GM19324 (cell line): ENCODE data around the gene SLCO2B1.

Experiments
- ATAC-seq: cut with Tn5 transposase; IDR thresholded peaks from one replicate; pipeline ENCODE4 v1.9.1; 2021; ENCODE audit warnings: mild to moderate bottlenecking, moderate library complexity; ENCODE audit not compliant: unreplicated experiment, low FRiP score

SLCO2B1 gene

DNA sequence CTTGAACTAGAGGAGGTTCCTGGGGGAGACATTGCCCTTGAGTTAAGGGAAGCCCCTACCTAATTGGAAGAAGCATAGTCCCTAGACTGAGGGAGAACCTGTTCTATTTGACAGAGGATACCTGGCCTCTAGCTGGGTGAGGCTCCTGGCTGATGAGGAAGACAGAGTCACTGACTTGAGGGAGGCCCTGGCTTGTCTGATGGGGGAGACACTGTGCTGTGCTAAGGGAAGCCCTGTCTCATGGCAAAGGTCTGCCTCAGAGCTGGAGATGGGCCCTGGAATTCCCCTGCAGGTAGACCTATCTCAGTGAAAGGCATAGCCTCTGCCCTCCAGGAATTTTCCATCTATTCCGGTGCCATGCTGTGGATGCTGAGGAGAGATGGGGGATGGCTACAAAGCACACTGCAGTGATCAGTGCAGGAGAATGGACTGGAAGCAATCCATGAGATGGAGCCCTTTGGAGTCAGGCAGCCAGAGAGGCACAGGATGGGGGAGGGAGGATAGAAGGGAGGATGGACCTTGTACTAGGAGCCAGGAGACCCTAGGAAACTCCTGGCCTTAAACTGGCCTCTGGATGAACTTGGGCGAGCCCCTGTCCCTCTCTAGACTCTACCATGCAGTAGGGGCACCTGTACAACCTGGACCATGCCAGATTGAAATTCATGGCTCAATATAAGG lies 39.9 kb downstream of the SLCO2B1 start:
- no peak for ATAC-seq

- no peak for ATAC-seq
These were observed 40.4 kb downstream of the SLCO2B1 start for GRCh38 chr11:75191330-75191717.

DNA sequence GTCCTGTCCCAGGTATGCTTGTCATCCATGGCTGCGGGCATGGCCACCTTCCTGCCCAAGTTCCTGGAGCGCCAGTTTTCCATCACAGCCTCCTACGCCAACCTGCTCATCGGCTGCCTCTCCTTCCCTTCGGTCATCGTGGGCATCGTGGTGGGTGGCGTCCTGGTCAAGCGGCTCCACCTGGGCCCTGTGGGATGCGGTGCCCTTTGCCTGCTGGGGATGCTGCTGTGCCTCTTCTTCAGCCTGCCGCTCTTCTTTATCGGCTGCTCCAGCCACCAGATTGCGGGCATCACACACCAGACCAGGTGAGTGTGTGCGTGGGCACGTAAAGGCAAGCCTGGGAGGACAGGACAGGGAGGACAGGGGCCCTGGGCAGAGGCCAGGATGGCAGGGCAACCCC lies 42.4 kb downstream of the SLCO2B1 start:
- ATAC-seq, result no peak

GRCh38 chr11:75193711-75194110 lies 42.8 kb downstream of the SLCO2B1 start:
- ATAC-seq, result no peak

DNA sequence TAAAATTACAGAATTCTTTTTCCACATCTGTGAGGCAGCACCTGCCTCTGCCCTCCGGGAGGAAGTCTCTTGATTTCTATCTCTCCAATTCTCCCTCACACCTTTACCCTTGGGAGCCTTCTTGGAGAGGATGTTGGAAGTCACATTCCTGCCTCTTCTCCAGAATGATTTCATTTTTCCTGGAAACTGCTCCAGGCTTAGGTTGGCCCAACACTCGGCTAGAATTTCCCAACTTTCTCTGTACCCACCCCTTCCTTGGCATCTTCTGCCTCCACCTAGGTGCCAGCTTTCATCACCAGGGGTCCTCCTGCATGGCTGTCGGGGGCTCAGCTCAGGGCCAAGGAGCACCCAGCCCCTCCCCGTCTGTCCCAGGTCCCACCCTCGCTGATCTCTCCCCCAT lies 43.2 kb downstream of the SLCO2B1 start:
- ATAC-seq, result no peak

GRCh38 chr11:75195167-75195962 lies 44.5 kb downstream of the SLCO2B1 start:
- ATAC-seq, result no peak

DNA sequence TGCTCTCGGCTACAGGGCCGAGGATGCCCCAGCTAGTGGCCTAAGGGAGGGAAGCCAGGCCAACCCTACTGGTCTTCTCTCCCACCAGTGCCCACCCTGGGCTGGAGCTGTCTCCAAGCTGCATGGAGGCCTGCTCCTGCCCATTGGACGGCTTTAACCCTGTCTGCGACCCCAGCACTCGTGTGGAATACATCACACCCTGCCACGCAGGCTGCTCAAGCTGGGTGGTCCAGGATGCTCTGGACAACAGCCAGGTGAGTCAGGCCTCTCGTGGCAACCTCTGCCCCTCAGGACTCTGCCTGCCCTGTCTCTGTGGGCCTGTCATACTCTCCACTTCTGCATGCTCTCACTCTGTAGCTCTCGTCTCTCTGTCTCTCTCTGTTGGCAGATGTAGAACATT lies 45.5 kb downstream of the SLCO2B1 start:
- no peak for ATAC-seq

GRCh38 chr11:75197512-75198277 lies 46.8 kb downstream of the SLCO2B1 start:
- ATAC-seq, result no peak

- no peak for ATAC-seq
These were observed 47.5 kb downstream of the SLCO2B1 start for GRCh38 chr11:75198278-75198973.

DNA sequence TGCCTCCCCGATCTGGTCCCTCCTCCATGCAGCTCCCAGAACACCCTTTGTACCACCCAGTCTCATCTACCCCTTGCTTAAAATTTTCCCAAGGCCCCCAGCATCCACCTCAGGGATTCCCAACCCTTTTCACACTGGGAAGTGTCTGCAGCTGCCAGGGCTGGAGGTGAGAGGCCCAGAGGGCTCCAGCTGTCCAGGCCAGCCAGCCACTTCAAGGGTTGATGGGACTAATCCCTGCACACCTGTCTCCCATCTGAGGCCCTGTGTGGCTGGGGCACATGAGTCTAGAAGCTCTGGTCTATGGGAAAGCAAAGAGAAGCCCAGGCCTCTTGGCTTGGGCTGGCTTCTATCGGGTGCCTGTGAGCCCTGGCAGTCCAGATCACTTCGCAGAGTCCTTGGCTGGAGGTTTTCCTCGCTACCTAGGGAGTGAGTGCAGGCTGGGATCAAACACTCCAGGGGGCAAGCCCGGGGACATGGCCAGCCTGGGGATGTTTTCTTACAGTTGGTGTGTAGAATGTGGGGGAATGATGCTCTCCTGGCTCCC lies 48.6 kb downstream of the SLCO2B1 start:
- no peak for ATAC-seq

DNA sequence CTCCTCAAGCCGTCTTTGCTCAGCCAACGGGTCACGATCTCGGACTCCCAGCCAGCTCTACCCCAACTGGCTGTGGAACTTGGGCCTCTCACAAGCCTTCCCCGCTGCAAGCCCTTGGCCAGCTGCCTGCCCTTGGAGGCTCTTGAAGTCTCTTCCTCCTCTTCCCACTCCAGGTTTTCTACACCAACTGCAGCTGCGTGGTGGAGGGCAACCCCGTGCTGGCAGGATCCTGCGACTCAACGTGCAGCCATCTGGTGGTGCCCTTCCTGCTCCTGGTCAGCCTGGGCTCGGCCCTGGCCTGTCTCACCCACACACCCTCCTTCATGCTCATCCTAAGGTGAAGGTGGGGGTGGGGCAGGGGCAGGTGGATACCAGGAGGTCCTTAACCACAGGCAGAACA lies 49.1 kb downstream of the SLCO2B1 start:
- no peak for ATAC-seq

- ATAC-seq, result no peak
These were observed 49.6 kb downstream of the SLCO2B1 start for GRCh38 chr11:75200531-75200930.

GRCh38 chr11:75201771-75202170 lies 50.9 kb downstream of the SLCO2B1 start:
- ATAC-seq, result no peak

- ATAC-seq, result no peak
These were observed 51.3 kb downstream of the SLCO2B1 start for GRCh38 chr11:75202195-75202594.

- ATAC-seq, result no peak
These were observed 52.2 kb downstream of the SLCO2B1 start for GRCh38 chr11:75203138-75203537.

- ATAC-seq, result no peak
These were observed 52.7 kb downstream of the SLCO2B1 start for GRCh38 chr11:75203641-75204011.

DNA sequence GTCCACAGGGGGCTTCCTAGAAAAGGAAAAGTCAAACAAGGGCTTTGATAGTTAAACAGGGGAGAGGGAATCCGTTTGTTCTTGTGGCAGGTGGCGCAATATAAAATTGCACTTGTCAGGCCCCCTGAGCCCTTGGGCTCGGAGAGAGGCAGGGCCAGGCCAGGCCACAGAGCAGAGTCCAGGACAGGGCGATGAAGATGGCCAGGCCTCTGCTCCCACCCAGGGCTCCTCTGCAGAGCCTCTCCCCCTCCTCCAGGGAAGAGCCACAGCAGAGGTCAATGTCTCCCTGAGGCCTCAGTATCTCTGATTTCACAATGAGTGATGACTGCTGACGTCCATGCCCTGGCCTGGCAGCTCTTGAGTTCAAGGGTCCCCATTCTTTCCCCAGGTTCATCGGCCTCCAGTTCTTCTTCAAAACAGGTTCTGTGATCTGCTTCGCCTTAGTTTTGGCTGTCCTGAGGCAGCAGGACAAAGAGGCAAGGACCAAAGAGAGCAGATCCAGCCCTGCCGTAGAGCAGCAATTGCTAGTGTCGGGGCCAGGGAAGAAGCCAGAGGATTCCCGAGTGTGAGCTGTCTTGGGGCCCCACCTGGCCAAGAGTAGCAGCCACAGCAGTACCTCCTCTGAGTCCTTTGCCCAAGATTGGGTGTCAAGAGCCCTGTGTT lies 53.2 kb downstream of the SLCO2B1 start:
- no peak for ATAC-seq

DNA sequence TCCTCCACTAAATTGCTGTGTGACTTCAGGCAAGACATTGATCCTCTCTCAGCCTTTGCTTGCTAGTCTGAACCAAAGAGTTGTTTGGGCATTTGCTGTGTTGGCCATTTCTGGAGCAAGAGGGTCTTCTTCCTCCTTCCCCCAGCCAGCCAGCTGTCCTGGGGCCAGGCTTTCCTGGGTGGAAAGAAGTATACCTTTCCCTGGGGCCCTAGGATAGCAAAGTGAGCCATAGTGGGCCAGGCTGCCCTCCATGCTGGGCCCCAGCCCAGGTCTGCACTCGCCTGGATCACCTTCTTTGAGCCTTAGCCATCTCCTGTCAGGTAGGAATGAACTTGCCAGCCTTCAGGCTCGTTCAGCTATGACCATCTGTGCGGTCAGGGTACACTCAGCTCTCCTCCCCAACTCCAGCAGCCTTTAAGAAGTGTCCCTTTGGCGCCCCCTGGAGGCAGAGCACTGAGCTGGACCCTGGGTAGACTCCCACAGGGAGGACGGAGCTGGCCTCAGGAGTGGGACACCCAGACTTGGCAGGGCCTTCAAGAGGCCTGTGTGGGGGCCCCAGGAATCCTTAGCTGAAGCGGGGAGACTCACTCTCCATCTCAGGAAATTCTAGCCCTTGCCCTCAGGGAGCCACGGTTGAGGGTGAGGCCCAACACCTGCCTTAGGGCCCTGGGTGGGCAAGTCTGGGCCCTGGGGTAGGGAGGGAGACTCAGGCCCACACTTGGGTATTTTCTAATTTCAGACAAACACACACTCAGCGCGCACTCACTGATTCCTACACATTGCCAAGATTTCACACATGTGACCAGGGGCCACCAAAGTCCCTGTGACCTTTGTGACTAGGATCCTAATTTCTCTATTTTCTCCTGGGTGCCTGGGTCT lies 54.0 kb downstream of the SLCO2B1 start:
- no peak for ATAC-seq

- ATAC-seq, result no peak
These were observed 54.7 kb downstream of the SLCO2B1 start for GRCh38 chr11:75205564-75206020.
